Motor neuron (in vitro differentiated cells): ENCODE data around the gene SH2B2. TPM values are rescaled to one million over a fixed set of nuclear protein-coding genes. Genes with fewer than 3 reads are reported as not detected.

ENCODE experiments used
- ATAC-seq, 8 experiments: fragments of 200-7000 bp; cut with Tn5 transposase; replicated peaks in 6 of 8; 2 replicates each; pipeline ENCODE4 v1.8.0; 2021; ENCODE audit warnings: mild to moderate bottlenecking in 8 of 8, moderate library complexity in 8 of 8
- H3K27ac ChIP-seq, 2 donors: fragments of 250-450 bp; sonication (Bioruptor Pico); 2 replicates each; pipeline ENCODE4 v1.9.0; 2021; ENCODE audit warnings: antibody characterized with exemption in 2 of 2, mild to moderate bottlenecking in 2 of 2, moderate library complexity in 1 of 2
- H3K4me1 ChIP-seq, 2 donors: fragments of 250-450 bp; sonication (Bioruptor Pico); replicated peaks in 1 of 2; 2 replicates each; pipeline ENCODE4 v1.6.1; 2021; ENCODE audit warnings: antibody characterized with exemption in 2 of 2, mild to moderate bottlenecking in 2 of 2, moderate library complexity in 1 of 2
- H3K4me3 ChIP-seq, 5 donors: fragments of 250-450 bp; sonication (Bioruptor Pico); 2 replicates each; pipeline ENCODE4 v1.9.0; 2021; ENCODE audit warnings: antibody characterized with exemption in 5 of 5, mild to moderate bottlenecking in 5 of 5, moderate library complexity in 4 of 5
- WGBS, 10 experiments: fragments of 450-650 bp; shearing (Covaris generic); methylation state at CpG; one replicate each; pipeline ENCODE4 v1.0.0; 2022; 5-methylcytosine and 5-hydroxymethylcytosine counted together
- in situ Hi-C, 9 experiments: fragments of 400-800 bp; cut with MboI; loops; one replicate each; pipeline ENCODE4 v1.15.0; 2021; ENCODE audit warnings: low sequenced_read_pairs in 9 of 9, low pct_unique_long_range_greater_than_20kb in 2 of 9; ENCODE audit not compliant: unreplicated experiment in 9 of 9
- total RNA-seq, 8 experiments: library from RNA; unstranded; fragments of 300-600 nt; gene quantifications; 2 replicates each; pipeline versions ENCODE4 v1.2.3 to v1.2.4, GENCODE V29; 2022

Gene SH2B2
- total RNA-seq, 8 experiments from 2014 or later = 1.0 to 8.1 (median 4.0) TPM

DNA sequence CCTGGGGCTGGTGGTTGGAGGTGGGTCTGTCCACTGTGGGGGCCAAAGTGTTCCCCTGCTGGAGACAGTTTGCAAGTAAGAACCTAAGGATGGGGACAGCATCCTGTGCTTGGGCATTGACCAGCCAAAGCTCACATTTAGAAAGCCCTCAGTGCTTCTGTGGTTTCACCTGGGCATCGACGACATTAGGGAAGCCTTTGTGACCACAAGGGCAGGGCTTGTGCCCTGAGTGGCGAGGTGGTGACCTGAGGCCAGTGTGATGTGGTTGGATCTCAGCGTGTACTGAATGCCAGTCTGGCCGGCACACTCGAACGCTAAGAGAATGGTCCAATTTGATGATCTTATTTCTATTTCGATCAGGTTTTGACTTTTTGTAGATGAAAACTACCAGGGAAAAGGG is 32.1 kb upstream of the SH2B2 start:
- ATAC-seq = no peak
- 76 to 100% (median 93%) methylated on average over 1 to 8 of the region's 8 CpGs; no CpG with 5 or more reads in 4 of the 10 experiments for WGBS, 10 experiments
- no peak overlapping the region for H3K27ac ChIP-seq
- H3K4me3 ChIP-seq = no peak overlapping the region
- in situ Hi-C loops = loop anchor here in 3 of 9 experiments (25.0 kb wide), 2 partner anchors 717 to 917 kb away; no protein-coding TSS in a partner anchor
- peaks cover 5 to 8% of the 10 kb centered on the region in 2 donors for H3K4me1 ChIP-seq

DNA sequence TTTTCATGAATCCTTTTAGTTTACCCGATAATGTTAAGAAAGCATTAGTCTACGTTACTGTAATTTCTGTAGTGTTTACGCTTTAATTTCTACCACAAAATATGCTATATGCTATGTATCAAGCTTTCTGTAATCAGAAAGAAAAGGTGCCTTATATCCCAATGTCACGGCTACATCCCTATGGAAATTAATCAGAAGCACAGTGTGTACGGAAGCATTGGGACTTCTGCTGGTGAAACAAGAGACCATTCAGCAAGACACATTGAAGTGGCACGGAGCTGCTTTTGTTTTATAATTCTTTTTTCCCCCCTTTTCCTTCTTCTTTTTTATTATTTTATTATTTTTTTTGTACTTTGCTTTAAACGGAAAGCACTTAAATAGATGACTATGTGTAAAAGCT is 31.2 kb upstream of the SH2B2 start:
- H3K4me1 ChIP-seq = peaks cover under 1 to 5% of the 10 kb centered on the region in 2 donors
- in situ Hi-C loops = loop anchor here in 3 of 9 experiments (25.0 kb wide), 2 partner anchors 718 to 918 kb away; no protein-coding TSS in a partner anchor
- H3K4me3 ChIP-seq = no peak overlapping the region
- whole genome bisulfite sequencing, 10 experiments = 85 to 95% (median 89%) methylated on average over 3 to 7 of the region's 7 CpGs
- no peak overlapping the region for H3K27ac ChIP-seq
- no peak for ATAC-seq

DNA sequence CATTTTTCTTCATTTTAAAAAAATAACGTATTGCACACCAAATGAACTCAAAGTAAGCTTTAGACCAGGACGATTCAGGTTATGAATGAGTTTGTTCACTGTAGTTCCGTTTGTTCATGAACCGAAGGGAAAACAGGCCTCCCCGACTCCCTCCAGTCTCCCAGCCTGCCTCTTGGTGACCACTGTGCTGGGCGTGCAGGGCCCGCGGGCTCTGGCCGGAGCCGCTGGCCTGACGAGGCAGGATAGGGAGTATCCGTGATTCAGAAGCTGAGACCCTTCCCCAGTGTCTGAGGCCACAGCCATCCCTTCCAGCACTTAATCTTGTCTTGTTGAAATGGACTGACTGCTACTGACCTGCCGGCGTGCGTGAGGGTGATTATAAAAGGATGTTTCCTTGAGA is 30.8 kb upstream of the SH2B2 start:
- H3K4me1 ChIP-seq = peaks cover 3 to 8% of the 10 kb centered on the region in 2 donors
- H3K27ac ChIP-seq = no peak overlapping the region
- peak in 1 of 8 experiments; percentile 5 for ATAC-seq
- no peak overlapping the region for H3K4me3 ChIP-seq
- 73 to 96% (median 87%) methylated on average over 2 to 15 of the region's 15 CpGs; no CpG with 5 or more reads in 1 of the 10 experiments for WGBS, 10 experiments
- in situ Hi-C loops = loop anchor here in 3 of 9 experiments (25.0 kb wide), 2 partner anchors 719 to 919 kb away; no protein-coding TSS in a partner anchor

DNA sequence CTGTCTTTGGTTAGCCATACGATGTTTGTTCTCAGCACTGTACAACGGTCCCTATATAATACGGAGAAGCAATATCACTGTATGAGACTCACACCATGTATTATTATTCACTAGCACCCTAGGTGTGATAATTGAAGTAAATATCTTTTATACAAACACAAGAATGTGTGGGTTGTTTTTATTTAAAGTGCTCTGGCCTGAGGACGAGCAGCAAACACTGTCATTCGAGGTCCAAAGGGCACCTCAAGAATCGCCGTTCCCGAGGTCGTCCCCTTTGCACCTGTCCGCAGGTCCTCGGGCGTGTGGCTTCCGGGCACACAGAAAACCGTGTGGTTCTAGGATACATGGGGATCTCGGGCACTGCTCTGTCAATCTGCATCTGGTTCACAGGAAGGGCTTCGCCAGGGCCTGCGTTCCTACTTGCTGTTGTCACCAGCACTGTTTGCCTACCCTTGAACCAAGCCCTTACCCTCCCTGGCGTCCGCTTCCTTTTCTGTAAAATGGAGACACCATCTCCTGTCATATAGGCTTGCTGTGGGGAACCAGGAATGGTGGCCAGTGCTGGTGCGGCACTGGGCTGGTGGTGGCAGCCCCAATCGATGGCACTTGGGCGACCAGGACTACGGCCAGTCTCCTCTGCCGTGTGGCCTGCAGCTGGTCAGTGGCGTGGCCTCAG is 28.5 kb upstream of the SH2B2 start:
- Histone ChIP-seq H3K4me1 (peaks cover 2 to 5% of the 10 kb centered on the region in 2 donors), H3K4me3 (no peak overlapping the region), H3K27ac (no peak overlapping the region)
- 80 to 100% (median 91%) methylated on average over 1 to 13 of the region's 25 CpGs; no CpG with 5 or more reads in 1 of the 10 experiments for WGBS, 10 experiments
- ATAC-seq = no peak
- in situ Hi-C loops = loop anchor here in 3 of 9 experiments (25.0 kb wide), 2 partner anchors 721 to 921 kb away; no protein-coding TSS in a partner anchor

DNA sequence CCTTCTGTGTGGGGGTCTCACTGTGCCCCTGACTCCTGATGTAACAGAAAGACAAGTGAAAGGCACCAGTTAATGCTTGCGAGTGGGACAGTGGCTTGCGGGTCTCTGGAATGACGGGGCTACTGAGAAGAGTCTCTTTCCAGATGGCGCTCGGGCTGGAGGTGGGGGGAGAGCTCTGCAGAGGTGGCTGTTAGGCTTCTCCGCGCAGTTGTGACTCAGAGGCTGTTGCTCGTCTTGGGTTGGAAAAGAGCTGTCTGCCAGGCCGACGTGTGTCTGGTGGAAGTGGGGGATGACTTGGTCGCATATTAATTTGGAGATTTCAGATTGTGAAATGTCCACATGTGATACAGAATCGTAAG is 27.9 kb upstream of the SH2B2 start:
- H3K4me1 ChIP-seq = peaks cover 2 to 5% of the 10 kb centered on the region in 2 donors
- peak in 5 of 8 experiments; percentile 27 to 58 (median 40) for ATAC-seq
- H3K4me3 ChIP-seq = no peak overlapping the region
- 48 to 100% (median 79%) methylated on average over 1 to 5 of the region's 12 CpGs; no CpG with 5 or more reads in 4 of the 10 experiments for whole genome bisulfite sequencing, 10 experiments
- in situ Hi-C loops = loop anchor here in 3 of 9 experiments (25.0 kb wide), 2 partner anchors 721 to 921 kb away; no protein-coding TSS in a partner anchor
- no peak overlapping the region for H3K27ac ChIP-seq

DNA sequence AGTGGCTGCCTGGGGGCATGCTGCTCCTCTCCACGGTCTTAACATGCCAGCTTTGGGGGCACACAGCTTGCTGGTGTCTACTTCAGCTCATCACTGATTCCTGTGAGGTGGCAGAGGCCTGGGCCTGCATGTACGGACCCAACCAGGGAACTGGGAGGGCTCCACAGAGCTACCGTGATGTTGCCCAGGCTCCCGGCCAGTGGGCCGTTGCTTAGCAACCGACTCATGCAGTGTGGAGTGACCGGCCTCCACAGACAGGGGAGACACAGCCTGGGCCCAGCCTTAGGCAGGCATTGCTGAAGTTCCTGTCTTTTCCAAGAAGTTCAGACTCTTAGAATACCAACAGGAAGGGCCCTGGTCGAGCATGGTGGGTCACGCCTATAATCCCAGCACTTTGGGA is 25.8 kb upstream of the SH2B2 start:
- Histone ChIP-seq H3K4me1 (peaks cover 2 to 9% of the 10 kb centered on the region in 2 donors), H3K4me3 (no peak overlapping the region), H3K27ac (peak overlapping the region in 1 of 2 donors; percentile 22)
- in situ Hi-C loops = loop anchor here in 6 of 9 experiments (10.0 to 25.0 kb wide), 3 partner anchors 716 to 924 kb away; no protein-coding TSS in a partner anchor
- 0 to 100% (median 40%) methylated on average over 1 to 6 of the region's 9 CpGs; no CpG with 5 or more reads in 5 of the 10 experiments for WGBS, 10 experiments
- ATAC-seq = peak; percentile 35 to 100 (median 100)

DNA sequence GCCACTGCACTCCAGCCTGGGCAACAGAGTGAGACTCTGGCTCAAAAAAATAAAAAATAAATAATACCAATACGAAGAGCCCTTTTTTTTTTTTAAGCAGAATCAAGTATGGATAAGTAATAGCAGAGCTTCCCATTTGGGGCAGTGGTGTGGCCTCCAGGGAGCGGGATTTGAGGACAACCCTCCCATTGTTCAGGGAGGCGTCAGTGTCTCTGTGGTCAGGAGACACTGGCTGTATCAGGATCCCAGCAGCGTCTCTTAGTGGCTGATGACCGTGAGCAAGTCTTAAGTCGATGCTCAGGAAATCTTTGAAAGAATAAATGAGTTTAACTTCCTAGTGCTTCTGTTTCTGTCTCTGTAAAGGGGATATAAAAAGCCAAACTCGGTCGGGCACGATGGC is 25.2 kb upstream of the SH2B2 start:
- ATAC-seq = no peak
- H3K27ac ChIP-seq = no peak overlapping the region
- WGBS, 10 experiments = 60 to 100% (median 86%) methylated on average over 1 to 8 of the region's 9 CpGs
- peaks cover 2 to 9% of the 10 kb centered on the region in 2 donors for H3K4me1 ChIP-seq
- no peak overlapping the region for H3K4me3 ChIP-seq
- in situ Hi-C loops = loop anchor here in 6 of 9 experiments (10.0 to 25.0 kb wide), 3 partner anchors 717 to 924 kb away; no protein-coding TSS in a partner anchor

DNA sequence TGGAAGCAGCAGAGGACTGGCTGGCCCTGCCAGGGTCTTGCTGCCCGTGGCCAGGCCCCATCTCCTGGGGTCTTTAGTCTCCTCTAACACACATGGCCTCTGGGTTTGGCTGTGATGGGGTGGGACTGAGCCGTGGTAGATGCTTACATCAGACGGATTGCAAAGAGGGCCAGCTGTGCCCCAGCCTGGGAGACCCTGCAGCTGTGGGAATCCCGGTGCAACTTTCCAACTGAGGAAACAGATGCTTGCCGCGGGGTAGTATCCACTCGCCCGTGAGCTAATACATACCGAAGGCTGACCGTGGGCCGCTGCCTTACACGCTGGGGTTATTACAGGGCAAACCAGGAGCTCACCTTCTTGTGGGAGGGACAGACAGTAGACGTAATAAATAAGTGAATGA is 24.1 kb upstream of the SH2B2 start:
- no peak overlapping the region for H3K27ac ChIP-seq
- H3K4me3 ChIP-seq = no peak overlapping the region
- peaks cover 2 to 9% of the 10 kb centered on the region in 2 donors for H3K4me1 ChIP-seq
- in situ Hi-C loops = loop anchor here in 6 of 9 experiments (10.0 to 25.0 kb wide), 3 partner anchors 718 to 925 kb away; no protein-coding TSS in a partner anchor
- 42 to 100% (median 92%) methylated on average over 1 to 9 of the region's 13 CpGs; no CpG with 5 or more reads in 5 of the 10 experiments for WGBS, 10 experiments
- ATAC-seq = no peak

DNA sequence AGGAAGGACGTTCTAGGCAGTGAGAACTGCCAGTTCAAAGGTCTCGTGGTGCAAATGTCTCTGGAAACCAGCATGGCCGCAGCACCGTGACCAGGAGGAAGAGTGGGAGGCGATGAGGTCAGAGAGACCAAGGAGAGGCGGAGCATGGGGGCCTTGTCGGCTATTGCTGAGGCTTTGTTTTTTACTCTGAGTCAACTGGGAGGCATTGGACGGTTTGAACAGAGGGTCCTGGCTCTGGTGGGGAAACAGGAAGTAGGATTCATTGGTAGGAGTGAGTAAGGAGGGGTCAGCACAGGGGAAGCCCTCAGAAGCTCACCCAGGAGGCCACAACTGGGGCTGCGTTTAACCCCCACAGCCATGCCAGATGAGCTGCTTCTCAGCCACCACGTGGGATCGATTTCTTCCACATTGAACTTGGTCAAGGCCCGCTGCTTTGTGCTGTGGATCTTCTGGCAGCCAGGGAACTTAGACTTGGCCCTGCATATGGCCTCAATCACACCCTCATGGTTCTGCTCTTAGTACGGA is 22.2 kb upstream of the SH2B2 start:
- Histone ChIP-seq H3K4me3 (no peak overlapping the region), H3K27ac (no peak overlapping the region), H3K4me1 (peaks cover 2 to 9% of the 10 kb centered on the region in 2 donors)
- 33 to 86% (median 59%) methylated on average over 1 to 6 of the region's 13 CpGs; no CpG with 5 or more reads in 4 of the 10 experiments for WGBS, 10 experiments
- ATAC-seq = no peak
- in situ Hi-C loops = loop anchor here in 6 of 9 experiments (10.0 to 25.0 kb wide), 3 partner anchors 720 to 927 kb away; no protein-coding TSS in a partner anchor

DNA sequence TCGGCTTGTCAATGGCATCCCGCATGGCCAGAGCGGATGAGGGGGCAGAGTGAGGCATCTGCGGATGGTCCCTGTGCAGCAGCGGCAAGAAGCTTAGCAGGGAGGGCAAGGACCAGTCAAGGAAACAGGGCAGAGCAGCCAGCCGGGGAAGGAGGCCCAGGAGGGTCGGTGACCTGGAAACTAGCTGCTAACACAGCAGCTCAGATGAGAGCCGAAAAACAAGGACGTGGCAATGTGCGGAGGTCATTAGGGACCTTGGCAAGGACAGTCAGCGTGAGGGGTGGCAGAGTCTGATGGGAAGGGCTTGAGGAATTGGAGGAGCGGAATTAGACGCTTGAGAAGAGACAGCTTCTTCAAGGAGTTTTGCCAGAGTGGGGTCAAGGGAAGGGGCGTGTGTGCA is 20.1 kb upstream of the SH2B2 start:
- in situ Hi-C loops = loop anchor here in 6 of 9 experiments (10.0 to 25.0 kb wide), 3 partner anchors 722 to 929 kb away; no protein-coding TSS in a partner anchor
- no peak for ATAC-seq
- Histone ChIP-seq H3K4me1 (peaks cover 0 to 4% of the 10 kb centered on the region in 2 donors), H3K27ac (no peak overlapping the region), H3K4me3 (no peak overlapping the region)
- 20 to 88% (median 73%) methylated on average over 2 to 6 of the region's 14 CpGs; no CpG with 5 or more reads in 4 of the 10 experiments for WGBS, 10 experiments

DNA sequence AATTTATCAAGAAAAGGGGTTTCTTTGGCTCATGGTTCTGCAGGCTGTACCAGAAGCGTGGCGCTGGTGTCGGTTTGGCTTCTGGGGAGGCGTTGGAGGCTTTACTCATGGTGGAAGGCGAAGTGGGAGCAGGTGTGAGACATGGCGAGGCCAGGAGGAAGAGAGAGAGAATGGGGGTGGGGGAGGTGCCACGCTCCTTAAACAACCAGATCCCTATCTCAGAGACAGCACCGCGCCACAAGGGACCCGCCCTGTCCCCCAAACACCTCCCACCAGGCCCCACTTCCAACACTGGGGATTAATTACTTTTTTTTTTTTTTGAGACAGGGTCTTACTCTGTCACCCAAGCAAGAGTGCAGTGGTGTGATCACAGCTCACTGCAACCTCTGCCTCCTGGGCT is 18.0 kb upstream of the SH2B2 start:
- WGBS, 10 experiments = 87 to 100% (median 90%) methylated on average over 1 to 7 of the region's 10 CpGs; no CpG with 5 or more reads in 7 of the 10 experiments
- no peak overlapping the region for H3K27ac ChIP-seq
- in situ Hi-C loops = loop anchor here in 6 of 9 experiments (10.0 to 25.0 kb wide), 3 partner anchors 724 to 931 kb away; no protein-coding TSS in a partner anchor
- ATAC-seq = no peak
- H3K4me3 ChIP-seq = no peak overlapping the region
- H3K4me1 ChIP-seq = peaks cover under 1 to 6% of the 10 kb centered on the region in 2 donors

DNA sequence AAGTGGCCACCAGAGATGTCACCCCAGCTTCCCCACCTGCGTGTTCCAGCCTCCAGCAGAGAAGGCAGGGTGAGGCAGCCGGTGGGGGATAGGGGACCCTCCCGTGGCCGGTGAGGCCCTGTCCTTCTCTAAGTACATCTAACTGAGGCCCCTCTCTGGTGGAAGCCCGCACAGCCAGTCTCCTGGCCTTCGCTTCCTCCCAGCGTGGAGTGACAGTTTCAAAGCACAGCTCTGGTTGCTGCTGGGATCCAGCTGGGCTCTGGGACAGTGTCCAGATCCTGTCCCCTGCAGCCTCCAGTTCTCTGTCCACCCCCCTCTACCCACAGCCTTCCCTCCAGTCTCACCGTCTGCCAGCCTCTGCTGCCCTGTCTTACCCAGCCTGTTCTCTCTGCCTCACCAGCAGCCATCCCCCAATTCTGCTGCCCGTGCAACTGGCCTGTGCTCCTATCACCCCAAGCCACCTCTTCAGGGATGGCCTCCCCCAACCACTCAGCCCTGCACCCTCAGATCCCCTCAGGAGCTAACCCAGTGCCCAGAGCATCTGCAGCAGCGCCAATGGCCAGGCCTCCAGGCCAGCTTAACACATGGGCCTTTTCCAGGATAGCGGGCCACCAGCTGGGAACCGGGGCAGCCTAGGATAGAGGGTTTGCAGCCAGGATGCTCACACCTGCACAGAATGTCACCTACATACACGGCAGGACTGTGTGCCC is 16.3 kb upstream of the SH2B2 start:
- H3K4me3 ChIP-seq = no peak overlapping the region
- WGBS, 10 experiments = 40 to 100% (median 73%) methylated on average over 1 to 3 of the region's 13 CpGs; no CpG with 5 or more reads in 6 of the 10 experiments
- H3K4me1 ChIP-seq = peaks cover 3 to 6% of the 10 kb centered on the region in 2 donors
- in situ Hi-C loops = loop anchor here in 4 of 9 experiments (10.0 to 25.0 kb wide), 3 partner anchors 726 to 933 kb away; no protein-coding TSS in a partner anchor
- no peak overlapping the region for H3K27ac ChIP-seq
- no peak for ATAC-seq
